GM12873 (cell line): ENCODE measurements around the gene ADGRD1.
A peak's percentile ranks its signal among the peaks of the same experiment; 100 is the strongest.

ENCODE experiments used
- TF ChIP-seq, protein P1 (sequence below): IDR thresholded peaks from 2 replicates; pipeline ENCODE4 v1.5.1; 2012; ENCODE audit warnings: low read depth, mild to moderate bottlenecking, moderate library complexity, low read length, control low read depth; ENCODE audit not compliant: insufficient read depth; ENCODE audit errors: missing control alignments

Gene ADGRD1

DNA sequence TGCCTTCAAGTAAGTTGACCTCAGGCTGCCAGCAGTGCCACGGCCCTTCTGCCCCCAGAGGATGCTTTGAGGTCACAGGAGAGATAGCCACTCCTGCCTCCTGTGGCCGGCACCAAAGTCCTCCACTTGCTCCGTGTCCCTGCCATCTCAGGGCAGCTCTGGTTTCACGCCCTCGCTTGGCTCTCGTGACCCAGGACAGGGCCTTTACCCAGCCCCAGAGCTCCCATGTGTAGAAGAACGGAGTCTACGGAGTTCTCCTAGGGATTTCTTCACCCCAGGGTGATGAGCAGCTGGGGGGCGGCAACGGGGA lies 178.1 kb downstream of the ADGRD1 start:
- TF ChIP-seq, protein P1, sequence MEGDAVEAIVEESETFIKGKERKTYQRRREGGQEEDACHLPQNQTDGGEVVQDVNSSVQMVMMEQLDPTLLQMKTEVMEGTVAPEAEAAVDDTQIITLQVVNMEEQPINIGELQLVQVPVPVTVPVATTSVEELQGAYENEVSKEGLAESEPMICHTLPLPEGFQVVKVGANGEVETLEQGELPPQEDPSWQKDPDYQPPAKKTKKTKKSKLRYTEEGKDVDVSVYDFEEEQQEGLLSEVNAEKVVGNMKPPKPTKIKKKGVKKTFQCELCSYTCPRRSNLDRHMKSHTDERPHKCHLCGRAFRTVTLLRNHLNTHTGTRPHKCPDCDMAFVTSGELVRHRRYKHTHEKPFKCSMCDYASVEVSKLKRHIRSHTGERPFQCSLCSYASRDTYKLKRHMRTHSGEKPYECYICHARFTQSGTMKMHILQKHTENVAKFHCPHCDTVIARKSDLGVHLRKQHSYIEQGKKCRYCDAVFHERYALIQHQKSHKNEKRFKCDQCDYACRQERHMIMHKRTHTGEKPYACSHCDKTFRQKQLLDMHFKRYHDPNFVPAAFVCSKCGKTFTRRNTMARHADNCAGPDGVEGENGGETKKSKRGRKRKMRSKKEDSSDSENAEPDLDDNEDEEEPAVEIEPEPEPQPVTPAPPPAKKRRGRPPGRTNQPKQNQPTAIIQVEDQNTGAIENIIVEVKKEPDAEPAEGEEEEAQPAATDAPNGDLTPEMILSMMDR, result no peak

GRCh38 chr12:131132118-131132892 lies 178.6 kb downstream of the ADGRD1 start:
- TF ChIP-seq, protein P1, result peak; percentile 97

- TF ChIP-seq, protein P1, result no peak
Measured at GRCh38 chr12:131133015-131133905, 179.6 kb downstream of the ADGRD1 start.

GRCh38 chr12:131133994-131134393 lies 180.3 kb downstream of the ADGRD1 start:
- TF ChIP-seq, protein P1, result no peak

DNA sequence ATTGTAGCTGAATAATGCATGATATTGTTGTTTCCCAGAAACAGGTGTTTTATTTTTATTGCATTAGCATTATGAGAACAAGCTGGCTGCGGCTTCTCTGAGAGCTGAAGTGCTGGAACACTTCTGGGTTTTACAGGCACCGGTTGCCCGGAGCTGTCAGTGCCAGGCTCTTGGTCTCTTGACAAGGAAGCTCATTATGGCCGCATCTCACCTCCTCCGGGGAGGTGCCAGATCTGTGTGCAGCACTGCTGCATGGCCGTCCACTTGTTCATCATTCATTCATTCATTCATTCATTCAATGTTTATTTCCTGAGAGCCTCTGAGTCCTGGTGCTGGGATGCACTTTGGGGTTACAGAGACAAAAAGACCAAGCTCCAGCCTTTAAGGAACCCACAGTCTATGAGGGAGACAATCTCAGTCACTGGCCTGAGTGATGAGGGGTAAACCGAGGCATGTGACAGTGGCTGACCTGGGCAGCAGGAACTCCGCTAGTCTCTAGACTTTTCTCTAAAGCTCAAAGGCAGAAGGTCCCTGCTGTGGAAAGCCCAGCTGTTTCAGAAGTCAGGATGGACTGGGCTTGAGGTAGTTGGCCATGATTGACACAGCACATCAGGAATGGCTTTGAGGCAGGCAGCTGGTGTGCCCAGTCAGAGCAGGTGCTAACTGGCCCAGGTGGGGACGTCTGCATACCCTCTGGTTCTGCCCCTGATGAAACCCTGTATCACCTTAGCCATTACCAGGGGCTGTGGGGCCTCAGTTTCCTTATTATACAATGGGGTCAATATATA lies 181.0 kb downstream of the ADGRD1 start:
- TF ChIP-seq, protein P1, result no peak

DNA sequence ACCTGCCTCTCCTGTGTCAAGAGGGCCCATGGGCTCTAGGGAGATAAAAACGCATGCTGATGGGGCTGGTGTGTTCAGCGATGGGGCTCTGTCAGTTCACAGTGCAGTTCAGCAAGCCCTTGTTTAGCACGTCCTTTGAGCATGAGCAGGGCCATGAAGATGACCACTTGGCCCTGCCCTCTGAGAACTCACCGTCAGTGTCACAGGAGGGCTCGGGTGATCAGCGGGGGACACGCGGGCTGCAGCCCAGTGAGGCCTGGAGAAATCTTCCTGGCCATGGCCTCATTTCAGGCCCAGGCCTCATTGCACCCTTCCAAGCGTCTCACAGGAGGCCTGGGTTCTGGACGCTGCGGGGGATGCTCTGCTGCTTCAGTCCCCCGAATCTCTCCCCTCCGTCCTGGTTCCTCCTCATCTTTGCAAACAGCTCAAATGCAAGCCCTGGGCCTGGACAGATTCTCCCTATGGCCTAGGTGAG lies 181.6 kb downstream of the ADGRD1 start:
- TF ChIP-seq, protein P1, result no peak
